HUDEP-2 (cell line): ENCODE data around the gene CHL1.

ENCODE experiments used
- DNase-seq, 76 experiments: peaks; one replicate each; lab custom pipeline; 2025; ENCODE audit not compliant: unreplicated experiment in 76 of 76; lab: John Stamatoyannopoulos, UW

CHL1 gene

GRCh38 chr3:279325-279724, 82.8 kb downstream of the CHL1 start:
- DNase-seq: no peak

DNA sequence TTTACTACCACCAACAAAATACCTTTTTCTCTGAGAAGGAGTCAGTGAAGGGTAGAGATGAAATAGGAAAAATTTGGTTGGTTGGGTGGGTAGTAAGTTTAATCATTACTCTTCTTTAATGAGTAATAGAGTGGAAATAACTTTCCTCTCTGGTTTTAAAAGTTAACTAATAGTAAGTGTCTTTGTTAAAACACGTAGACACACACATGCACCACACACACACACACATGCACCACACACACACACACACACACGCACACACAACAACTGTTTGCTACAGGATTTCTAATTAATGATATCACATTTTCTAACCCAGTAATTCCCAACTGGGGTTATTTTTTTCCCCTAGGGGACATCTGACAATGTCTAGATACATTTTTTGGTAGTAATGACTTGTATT, 84.1 kb downstream of the CHL1 start:
- DNase-seq: no peak

DNA sequence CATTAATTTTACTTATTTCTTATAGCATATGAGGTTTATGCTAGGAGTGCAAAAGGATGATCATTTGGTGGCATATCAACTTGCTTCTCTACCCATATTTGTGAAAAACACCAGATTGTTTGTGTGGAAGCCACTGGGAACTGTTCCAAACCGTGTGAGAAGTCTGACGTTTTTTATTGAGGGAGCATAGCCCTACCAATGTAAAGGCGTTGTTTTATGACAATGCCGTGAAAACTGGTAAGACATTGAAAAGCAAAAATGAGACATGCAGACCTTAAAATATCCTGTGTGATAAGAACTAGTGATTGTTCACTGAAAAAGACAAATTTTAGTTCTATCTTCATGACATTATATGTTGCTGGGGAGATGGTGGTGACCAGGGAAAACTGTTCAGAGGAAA, 87.8 kb downstream of the CHL1 start:
- no peak for DNase-seq

DNA sequence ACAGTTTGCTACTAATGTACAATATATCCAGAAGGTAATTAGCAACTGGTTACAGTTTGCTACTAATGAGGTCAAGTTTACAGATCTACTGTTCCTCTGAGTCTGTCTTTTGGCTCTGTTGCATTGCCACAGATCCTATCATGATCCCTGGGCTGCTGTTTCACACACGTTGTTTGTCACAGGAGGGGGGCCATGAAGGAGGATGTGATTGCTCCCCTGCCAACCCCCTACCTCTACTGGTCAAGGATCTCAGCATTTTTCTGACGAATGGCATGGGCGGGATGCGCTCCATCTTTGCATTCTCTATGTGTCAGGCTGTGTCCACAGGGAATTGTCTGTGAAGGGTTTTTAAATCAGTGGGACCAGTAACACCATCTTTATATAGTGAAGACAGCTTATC, 91.9 kb downstream of the CHL1 start:
- DNase-seq: no peak

DNA sequence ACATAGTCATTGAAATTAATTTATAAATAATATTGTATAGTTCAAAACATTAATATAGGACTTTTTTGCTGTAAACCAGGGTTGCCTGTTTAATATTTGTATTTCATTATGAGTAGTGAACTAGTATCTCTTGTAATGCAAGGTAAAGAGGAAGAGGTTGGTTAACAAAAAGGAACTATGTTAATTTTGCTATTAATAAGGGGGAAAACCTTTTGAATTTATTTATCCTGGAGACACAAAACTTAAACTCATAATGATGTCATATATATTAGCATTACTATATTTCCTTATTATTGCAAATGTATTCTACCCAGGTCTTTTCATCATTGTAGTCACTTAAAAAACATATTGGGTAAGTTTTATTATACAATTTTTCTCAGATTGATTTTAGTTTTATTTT, 94.5 kb downstream of the CHL1 start:
- no peak for DNase-seq

GRCh38 chr3:291646-292436, 95.3 kb downstream of the CHL1 start:
- no peak for DNase-seq

GRCh38 chr3:294096-294495, 97.5 kb downstream of the CHL1 start:
- no peak for DNase-seq

GRCh38 chr3:294581-294980, 98.0 kb downstream of the CHL1 start:
- no peak for DNase-seq

DNA sequence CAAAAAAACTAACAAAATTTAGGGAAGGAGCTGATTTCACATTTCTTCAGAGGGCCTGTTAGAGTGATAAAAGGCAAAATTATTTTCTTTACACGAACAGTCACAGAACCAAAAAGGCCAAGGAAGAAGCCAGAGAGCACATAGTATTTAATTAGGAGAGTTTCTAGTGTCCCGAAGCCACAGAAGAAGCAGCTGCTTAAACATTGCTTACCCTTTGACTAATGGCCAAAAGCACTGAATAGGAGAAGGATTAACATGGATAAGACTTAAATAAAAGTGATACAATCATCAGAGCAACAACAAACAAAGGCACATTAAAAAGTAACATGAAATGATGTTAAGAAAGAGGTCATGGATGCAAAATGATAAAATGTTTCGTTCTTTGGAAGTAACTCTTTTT, 98.6 kb downstream of the CHL1 start:
- DNase-seq: no peak

DNA sequence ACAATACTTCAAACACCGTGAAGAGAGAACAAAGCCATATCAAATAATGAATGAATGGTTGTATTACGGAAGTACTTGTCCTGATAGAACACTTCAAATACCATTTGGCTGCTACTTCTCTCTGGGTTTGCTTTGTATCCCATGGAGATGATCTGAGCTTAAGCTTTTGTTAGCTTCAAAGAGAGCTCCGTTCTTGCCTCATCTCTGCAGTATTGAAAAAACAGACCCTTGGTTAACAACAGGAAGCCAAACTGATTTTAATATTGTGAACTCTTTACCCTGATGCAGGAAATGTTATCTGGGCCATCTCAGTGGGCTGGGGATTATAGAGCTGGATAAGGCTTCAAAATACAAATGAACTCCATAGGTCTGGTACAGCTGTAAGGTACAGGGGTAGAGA, 101.0 kb downstream of the CHL1 start:
- DNase-seq: no peak

- no peak for DNase-seq
These were observed 103.2 kb downstream of the CHL1 start for GRCh38 chr3:299590-300301.

GRCh38 chr3:307182-307581, 110.6 kb downstream of the CHL1 start:
- DNase-seq: no peak

- DNase-seq: peak in 1 of 76 experiments; percentile 0
These were observed 112.2 kb downstream of the CHL1 start for GRCh38 chr3:308597-309321.

DNA sequence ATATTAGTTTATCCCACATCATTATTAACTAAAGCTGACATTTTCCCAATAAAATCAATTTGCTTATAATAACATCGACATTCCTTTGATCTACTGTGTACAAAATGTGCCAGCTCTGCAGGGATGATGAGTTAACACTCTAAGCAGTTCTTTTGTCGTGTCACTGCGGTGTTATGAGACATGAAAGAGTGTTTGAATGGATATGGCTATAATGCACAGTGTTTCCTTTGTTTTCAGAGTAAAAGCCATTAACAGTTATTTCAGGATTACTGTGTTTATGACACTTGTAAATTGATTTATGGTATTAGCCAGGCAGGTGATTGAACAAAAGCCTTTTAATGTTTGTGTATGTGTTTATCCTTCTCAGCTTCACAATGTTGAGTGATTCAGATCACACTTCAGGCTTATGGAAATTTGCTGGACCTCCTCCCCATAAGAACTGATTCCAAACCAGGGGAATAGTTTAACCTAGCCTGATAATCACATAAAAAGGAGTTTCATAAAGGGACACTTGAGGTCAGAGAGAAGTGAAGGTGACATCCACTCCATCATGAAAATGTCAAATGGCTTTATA, 115.7 kb downstream of the CHL1 start:
- no peak for DNase-seq

GRCh38 chr3:312911-313310, 116.3 kb downstream of the CHL1 start:
- no peak for DNase-seq

DNA sequence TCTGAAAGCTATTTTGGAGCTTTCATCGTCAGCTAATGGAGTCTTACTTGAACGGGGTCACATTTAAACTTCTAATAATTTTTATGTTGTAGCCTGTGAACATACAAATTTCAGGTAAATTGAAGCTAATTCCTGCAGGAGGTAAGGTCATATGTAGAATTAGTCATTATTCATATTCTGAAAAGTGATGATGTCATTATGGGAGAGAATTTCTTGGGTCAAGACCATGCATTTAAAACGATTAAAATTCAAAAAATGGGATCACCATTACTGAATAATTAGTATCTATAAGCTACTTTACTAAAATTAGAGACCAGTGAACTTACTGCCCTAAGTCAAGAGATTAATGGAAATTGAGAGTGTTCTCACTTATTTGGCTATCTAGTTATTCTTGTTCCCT, 120.4 kb downstream of the CHL1 start:
- no peak for DNase-seq

DNA sequence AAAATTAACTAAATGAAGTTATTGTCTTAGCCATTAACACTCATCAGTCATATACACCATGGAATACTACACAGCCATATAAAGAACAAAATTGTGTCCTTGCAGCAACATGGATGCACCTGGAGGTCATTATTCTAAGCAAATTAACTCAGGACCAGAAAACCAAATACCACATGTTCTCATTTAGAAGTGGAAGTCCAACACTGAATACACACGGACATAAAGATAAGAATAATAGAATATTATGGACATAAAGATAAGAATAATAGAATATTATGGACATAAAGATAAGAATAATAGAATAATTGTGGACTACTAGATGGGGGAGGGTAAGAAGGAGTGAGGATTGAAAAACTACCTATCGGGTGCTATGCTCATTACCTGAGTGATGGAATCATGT, 122.3 kb downstream of the CHL1 start:
- no peak for DNase-seq

DNA sequence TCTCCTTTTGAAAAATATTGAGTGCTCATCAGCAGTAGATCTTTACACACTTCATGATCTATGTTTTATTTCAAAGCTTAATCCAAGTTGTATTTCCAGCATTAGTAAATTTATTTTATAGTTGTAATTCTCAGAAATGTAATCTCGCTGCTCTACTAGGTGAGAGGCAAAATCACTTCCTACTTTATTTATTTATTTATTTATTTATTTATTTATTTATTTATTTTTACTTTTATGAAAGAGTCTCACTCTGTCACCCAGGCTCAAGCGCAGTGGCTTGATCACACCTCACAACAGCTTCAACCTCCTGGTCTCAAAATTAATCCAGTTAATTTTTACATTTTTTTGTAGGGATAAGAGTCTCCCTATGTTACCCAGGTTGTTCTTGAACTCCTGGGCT, 127.9 kb downstream of the CHL1 start:
- DNase-seq: no peak

GRCh38 chr3:325495-325894, 128.9 kb downstream of the CHL1 start:
- no peak for DNase-seq

GRCh38 chr3:330494-331115, 134.0 kb downstream of the CHL1 start:
- DNase-seq: no peak

DNA sequence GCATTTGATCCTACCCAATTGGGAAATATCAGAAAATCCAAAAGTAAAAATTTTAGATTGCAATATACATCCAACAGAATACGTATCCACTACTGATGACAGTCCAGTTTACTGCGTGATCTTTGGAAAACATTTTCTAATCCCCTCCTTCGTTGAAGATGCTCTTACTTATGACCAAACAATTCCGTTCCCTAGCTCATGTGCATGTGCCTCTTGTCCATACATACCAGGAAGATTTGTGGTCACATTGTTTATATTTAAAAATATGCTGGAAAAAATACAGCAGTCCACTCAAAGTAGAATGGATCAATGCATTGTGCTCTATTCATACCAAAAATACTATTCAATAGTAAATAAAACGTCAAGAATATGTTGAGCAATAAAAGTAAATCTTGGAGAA, 135.3 kb downstream of the CHL1 start:
- DNase-seq: no peak
